ENCODE measurements around the gene FURIN.

DNA sequence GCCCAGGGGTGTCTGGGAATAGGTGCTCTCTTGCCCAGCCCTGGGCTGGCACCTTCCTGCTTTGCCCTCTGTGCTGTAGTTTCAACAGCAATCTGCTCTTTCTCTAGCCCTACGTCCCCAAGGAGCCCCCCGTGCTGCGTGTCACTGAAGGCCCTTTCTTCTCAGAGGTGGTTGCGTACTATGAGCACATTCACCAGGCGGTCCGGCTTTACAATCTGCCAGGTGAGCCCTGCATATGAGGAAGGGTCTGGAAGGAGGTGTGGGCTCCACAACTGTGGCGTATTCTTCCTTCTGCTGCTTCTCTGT lies 44.3 kb downstream of the FURIN start:
- no peak for TF ChIP-seq POLR2A (IDR thresholded peaks at IDR 0.05; ENCODE audit: low read depth, low read length)
- no peak for TF ChIP-seq MXI1 (IDR thresholded peaks at IDR 0.05; ENCODE audit: borderline replicate concordance, low read depth, low read length)
- TF ChIP-seq CTCF (conservative IDR thresholded peaks at IDR 0.05; ENCODE audit: low read depth, low read length) = no peak
- TF ChIP-seq RCOR1 (IDR thresholded peaks at IDR 0.05; ENCODE audit: insufficient replicate concordance, low read length) = no peak
- no peak for TF ChIP-seq RAD21 (IDR thresholded peaks at IDR 0.05; ENCODE audit: low read length)
- no peak for TF ChIP-seq RFX5 (IDR thresholded peaks at IDR 0.05; ENCODE audit: low read depth, low read length)
- no peak for TF ChIP-seq SMC3 (IDR thresholded peaks at IDR 0.05; ENCODE audit: low read depth, low read length)
- TF ChIP-seq BHLHE40 (IDR thresholded peaks at IDR 0.05; ENCODE audit: low read depth, low read length) = no peak

All from IMR-90 (cell line).